Keratinocyte (primary cell): ENCODE data around the gene STX16.

ENCODE experiments used
- EZH2 ChIP-seq: IDR thresholded peaks from one replicate; pipeline ENCODE4 v1.6.1; 2012; ENCODE audit warnings: inconsistent platforms, mild to moderate bottlenecking, low read length, moderate library complexity
- TF ChIP-seq, protein P1 (sequence below), 3 experiments: IDR thresholded peaks in 1 of 3; conservative IDR thresholded peaks in 1 of 3; optimal IDR thresholded peaks in 1 of 3; 2 replicates in 2 of 3; 3 replicates in 1 of 3; pipeline versions ENCODE3 to v1.5.1; 2011; ENCODE audit warnings: low read length in 3 of 3, mild to moderate bottlenecking in 3 of 3, moderate library complexity in 2 of 3, control low read depth in 1 of 3, inconsistent platforms in 1 of 3; ENCODE audit not compliant: insufficient read depth in 2 of 3; ENCODE audit errors: extremely low read depth in 1 of 3

DNA sequence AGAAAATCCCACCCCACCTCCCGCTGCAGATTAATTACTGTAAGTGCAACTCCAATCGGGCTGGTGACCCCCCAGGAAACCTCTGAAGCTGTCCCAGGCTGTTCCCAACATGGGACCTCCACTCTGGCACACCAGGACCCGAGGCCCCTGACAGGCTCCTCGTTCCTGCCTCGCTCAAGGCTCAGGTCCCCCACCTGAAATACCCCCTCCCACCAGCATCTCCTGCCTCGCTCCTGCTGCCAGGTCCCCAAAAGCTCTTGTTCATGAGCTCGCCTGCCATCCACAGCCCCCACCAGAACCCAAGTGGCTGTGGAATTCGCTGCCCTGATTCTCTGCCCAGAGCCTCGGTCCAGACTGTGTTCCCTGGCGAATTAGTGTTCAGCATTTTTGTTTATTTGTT lies 67.6 kb downstream of the STX16 start:
- TF ChIP-seq, protein P1, sequence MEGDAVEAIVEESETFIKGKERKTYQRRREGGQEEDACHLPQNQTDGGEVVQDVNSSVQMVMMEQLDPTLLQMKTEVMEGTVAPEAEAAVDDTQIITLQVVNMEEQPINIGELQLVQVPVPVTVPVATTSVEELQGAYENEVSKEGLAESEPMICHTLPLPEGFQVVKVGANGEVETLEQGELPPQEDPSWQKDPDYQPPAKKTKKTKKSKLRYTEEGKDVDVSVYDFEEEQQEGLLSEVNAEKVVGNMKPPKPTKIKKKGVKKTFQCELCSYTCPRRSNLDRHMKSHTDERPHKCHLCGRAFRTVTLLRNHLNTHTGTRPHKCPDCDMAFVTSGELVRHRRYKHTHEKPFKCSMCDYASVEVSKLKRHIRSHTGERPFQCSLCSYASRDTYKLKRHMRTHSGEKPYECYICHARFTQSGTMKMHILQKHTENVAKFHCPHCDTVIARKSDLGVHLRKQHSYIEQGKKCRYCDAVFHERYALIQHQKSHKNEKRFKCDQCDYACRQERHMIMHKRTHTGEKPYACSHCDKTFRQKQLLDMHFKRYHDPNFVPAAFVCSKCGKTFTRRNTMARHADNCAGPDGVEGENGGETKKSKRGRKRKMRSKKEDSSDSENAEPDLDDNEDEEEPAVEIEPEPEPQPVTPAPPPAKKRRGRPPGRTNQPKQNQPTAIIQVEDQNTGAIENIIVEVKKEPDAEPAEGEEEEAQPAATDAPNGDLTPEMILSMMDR (optimal IDR thresholded peaks at IDR 0.05 in 1 of 3, IDR thresholded peaks at IDR 0.05 in 1 of 3, conservative IDR thresholded peaks at IDR 0.05 in 1 of 3; ENCODE audit: extremely low read depth in 1 of 3, insufficient read depth in 2 of 3, low read length in 3 of 3), result no peak
- TF ChIP-seq EZH2, result no peak
